Endodermal cell (in vitro differentiated cells): ENCODE results near the gene ICAM2. TPM values are rescaled to one million over a fixed set of nuclear protein-coding genes. Genes with fewer than 3 reads are reported as not detected.

Experiments
- DNase-seq: peaks from one replicate; pipeline ENCODE4 v3.0.0-alpha.2; 2017
- H3K27ac ChIP-seq: 2 replicates; pipeline ENCODE4 v1.5.1; 2013; ENCODE audit warnings: mild to moderate bottlenecking, low read depth, low read length, moderate library complexity
- H3K27me3 ChIP-seq: 2 replicates; pipeline ENCODE4 v1.6.1; 2013; ENCODE audit warnings: mild to moderate bottlenecking, low read length, moderate library complexity; ENCODE audit not compliant: insufficient read depth, control insufficient read depth, poor library complexity, severe bottlenecking
- H3K36me3 ChIP-seq: 2 replicates; pipeline ENCODE4 v1.7.0; 2013; ENCODE audit warnings: mild to moderate bottlenecking, low read length, moderate library complexity; ENCODE audit not compliant: control insufficient read depth, insufficient read depth
- H3K4me1 ChIP-seq: one replicate; pipeline ENCODE4 v1.7.0; 2013; ENCODE audit warnings: low read length; ENCODE audit not compliant: control insufficient read depth, insufficient read depth
- H3K4me3 ChIP-seq: 2 replicates; pipeline ENCODE4 v1.5.1; 2013; ENCODE audit warnings: mild to moderate bottlenecking, low read length, moderate library complexity
- H3K9ac ChIP-seq: 2 replicates; pipeline ENCODE4 v1.6.1; 2013; ENCODE audit warnings: mild to moderate bottlenecking, low read length, moderate library complexity; ENCODE audit not compliant: poor library complexity, severe bottlenecking; ENCODE audit errors: extremely low read depth
- H3K9me3 ChIP-seq: 2 replicates; pipeline ENCODE4 v1.6.1; 2013; ENCODE audit warnings: mild to moderate bottlenecking, low read length, moderate library complexity; ENCODE audit not compliant: control insufficient read depth
- H3K27ac Mint-ChIP-seq: 2 replicates; pipeline ENCODE4 v1.8.0; 2020; ENCODE audit warnings: mixed read lengths
- H3K27me3 Mint-ChIP-seq: 2 replicates; pipeline ENCODE4 v1.8.0; 2021; ENCODE audit warnings: mild to moderate bottlenecking, mixed read lengths; ENCODE audit not compliant: insufficient read depth
- H3K36me3 Mint-ChIP-seq: 2 replicates; pipeline ENCODE4 v1.8.0; 2020; ENCODE audit warnings: low read depth, mixed read lengths
- H3K4me1 Mint-ChIP-seq: 2 replicates; pipeline ENCODE4 v1.8.0; 2020; ENCODE audit warnings: mixed read lengths
- H3K4me3 Mint-ChIP-seq: 2 replicates; pipeline ENCODE4 v1.8.0; 2020; ENCODE audit warnings: mild to moderate bottlenecking, moderate library complexity, mixed read lengths
- H3K9me3 Mint-ChIP-seq: 2 replicates; pipeline ENCODE4 v1.8.0; 2020; ENCODE audit warnings: mild to moderate bottlenecking, mixed read lengths
- CTCF ChIP-seq: fragments of 200-600 bp; sonication (generic); conservative IDR thresholded peaks from 2 replicates; pipeline ENCODE4 v1.5.0; 2021; ENCODE audit warnings: antibody characterized with exemption, mild to moderate bottlenecking
- WGBS, 2 experiments: methylation state at CpG; one replicate each; pipeline versions ENCODE4 v1.1.5 to v1.1.7; 2013; ENCODE audit warnings: missing lambda C conversion rate in 2 of 2, mixed read lengths in 1 of 2; ENCODE audit not compliant: insufficient coverage in 1 of 2, insufficient read length in 1 of 2; 5-methylcytosine and 5-hydroxymethylcytosine counted together
- total RNA-seq, 2 donors: library from RNA; stranded (reverse); fragmentation: NEBNext Ultra II Directional in 1 of 2; extraction: Animal tissue kit (Norgen Biotek cat#: 25700) in 1 of 2; gene quantifications; 2 replicates in 1 of 2; 3 replicates in 1 of 2; pipeline ENCODE4 v1.2.1, GENCODE V29; 2021

ICAM2 gene
- total RNA-seq, 2 donors from 2014 or later: 0.75 TPM; not detected in 1

- Histone ChIP-seq H3K36me3 (no peaks in the 10 kb centered on the region), H3K27ac (no peak overlapping the region), H3K4me3 (no peak overlapping the region), H3K27me3 (no peaks in the 10 kb centered on the region), H3K4me1 (peaks cover 3% of the 10 kb centered on the region), H3K9ac (no peak overlapping the region), H3K9me3 (no peaks in the 10 kb centered on the region)
- H3K9me3 Mint-ChIP-seq: no peaks in the 10 kb centered on the region
- no peak overlapping the region for H3K27ac Mint-ChIP-seq
- H3K27me3 Mint-ChIP-seq: no peaks in the 10 kb centered on the region
- WGBS, 2 experiments: 92 to 97% methylated on average over 6 of the region's 6 CpGs
- TF ChIP-seq CTCF: no peak
- peaks cover 7% of the 10 kb centered on the region for H3K36me3 Mint-ChIP-seq
- peaks cover 10% of the 10 kb centered on the region for H3K4me1 Mint-ChIP-seq
- H3K4me3 Mint-ChIP-seq: no peak overlapping the region
- peak; percentile 34 for DNase-seq
Measured at GRCh38 chr17:64037180-64037579, 16.7 kb upstream of the ICAM2 start.

- Mint-ChIP-seq H3K4me1 (peaks cover 10% of the 10 kb centered on the region), H3K36me3 (peaks cover 4% of the 10 kb centered on the region), H3K9me3 (no peaks in the 10 kb centered on the region), H3K4me3 (no peak overlapping the region), H3K27ac (peak overlapping the region; percentile 81), H3K27me3 (no peaks in the 10 kb centered on the region)
- Histone ChIP-seq H3K9me3 (no peaks in the 10 kb centered on the region), H3K4me1 (peaks cover 3% of the 10 kb centered on the region), H3K9ac (no peak overlapping the region), H3K27ac (no peak overlapping the region), H3K27me3 (no peaks in the 10 kb centered on the region), H3K4me3 (no peak overlapping the region), H3K36me3 (no peaks in the 10 kb centered on the region)
- peak; percentile 94 for DNase-seq
- TF ChIP-seq CTCF: peak; percentile 78
- 84 to 97% methylated on average over 6 to 14 of the region's 14 CpGs for WGBS, 2 experiments
Measured at GRCh38 chr17:64036198-64036922, 15.9 kb upstream of the ICAM2 start.

- H3K27me3 Mint-ChIP-seq: peaks cover 2% of the 10 kb centered on the region
- Histone ChIP-seq H3K4me3 (no peak overlapping the region), H3K9ac (no peak overlapping the region), H3K36me3 (no peaks in the 10 kb centered on the region), H3K27ac (no peak overlapping the region), H3K9me3 (no peaks in the 10 kb centered on the region), H3K4me1 (peaks cover 3% of the 10 kb centered on the region), H3K27me3 (no peaks in the 10 kb centered on the region)
- H3K4me3 Mint-ChIP-seq: no peak overlapping the region
- no peak overlapping the region for H3K27ac Mint-ChIP-seq
- WGBS, 2 experiments: 81 to 83% methylated on average over 4 of the region's 4 CpGs
- no peaks in the 10 kb centered on the region for H3K36me3 Mint-ChIP-seq
- DNase-seq: peak; percentile 54
- no peaks in the 10 kb centered on the region for H3K9me3 Mint-ChIP-seq
- peaks cover 7% of the 10 kb centered on the region for H3K4me1 Mint-ChIP-seq
- TF ChIP-seq CTCF: no peak
Measured at GRCh38 chr17:64032081-64032480, 11.6 kb upstream of the ICAM2 start.
